Sigmoid colon (tissue), 3 donors: ENCODE measurements around the gene ANKIB1.
"Not testable (repeated sequence)": the region's sequence is repeated elsewhere in the genome, so short reads cannot be mapped to it uniquely, and the experiment has no call there.

Experiments
- CTCF ChIP-seq, 4 experiments: fragments of 450-650 bp in 3 of 4; fragments of 200-600 bp in 1 of 4; IDR thresholded peaks; one replicate each; pipeline ENCODE4 v1.5.1; 2016 to 2019; ENCODE audit warnings: antibody characterized with exemption in 4 of 4, mild to moderate bottlenecking in 3 of 4, moderate library complexity in 2 of 4
- POLR2A ChIP-seq, 2 donors: fragments of 450-650 bp; IDR thresholded peaks; one replicate each; pipeline ENCODE4 v1.6.1; 2016; ENCODE audit warnings: antibody characterized with exemption in 2 of 2, mild to moderate bottlenecking in 2 of 2, moderate library complexity in 2 of 2

- TF ChIP-seq CTCF, POLR2A (IDR thresholded peaks at IDR 0.05): not testable (repeated sequence)
Measured at GRCh38 chr7:92359179-92359578, 113.4 kb downstream of the ANKIB1 start.
